Stimulated activated CD4-positive, alpha-beta T cell treated with anti-CD3 and anti-CD28 coated beads, Interleukin-1b, Interleukin-23, amount 100 ng/mL, for 24 hours (primary cell): Measurements from ENCODE around the gene CROCC2.

Experiments
- DNase-seq, 4 experiments: peaks; one replicate each; pipeline ENCODE4 v3.0.0-alpha.2; 2020; ENCODE audit warnings: low read depth in 4 of 4, low spot score in 1 of 4

CROCC2 gene

DNA sequence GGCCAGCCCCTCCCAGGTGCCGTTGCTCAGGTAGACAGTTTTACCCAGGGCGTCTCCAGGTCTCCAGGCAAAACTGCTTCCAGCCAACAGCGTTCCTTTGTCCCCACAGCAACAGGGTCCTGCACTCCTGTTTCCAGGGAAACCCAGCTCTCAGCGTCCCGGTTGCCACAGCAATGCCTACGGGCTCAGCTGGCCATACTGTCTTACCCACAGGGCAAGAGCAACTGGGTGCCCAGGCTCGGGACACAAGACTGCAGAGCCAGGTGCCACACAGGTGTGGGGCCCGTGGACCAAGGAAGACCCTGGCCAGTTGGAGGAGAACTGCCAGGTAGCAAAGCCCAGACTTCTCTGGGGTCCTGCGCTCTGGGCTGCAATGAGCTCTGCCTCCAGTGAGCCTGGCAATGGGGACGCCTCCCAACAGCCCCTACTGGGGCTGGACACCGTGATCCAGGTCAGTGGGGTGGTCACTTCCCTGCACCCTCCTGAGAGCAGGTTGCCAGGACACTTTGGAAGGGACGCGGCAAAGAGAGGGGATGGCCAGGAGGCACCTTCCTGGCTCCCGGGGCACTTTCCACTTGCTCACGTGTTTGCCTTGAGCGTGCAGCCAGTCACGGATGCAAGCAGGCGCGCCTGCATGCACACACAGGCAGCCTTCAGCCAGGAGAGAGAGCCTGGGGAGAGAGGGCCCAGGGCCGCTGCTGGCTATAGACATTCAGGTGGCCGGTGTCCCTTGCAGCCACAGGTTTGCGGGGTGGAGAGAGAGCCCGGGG, at the start of gene CROCC2:
TSS of gene CROCC2 (plus strand) at position 196 of the 770 bp plus-strand sequence. CDS start at position 374, 178 bp downstream.
- no peak for DNase-seq

DNA sequence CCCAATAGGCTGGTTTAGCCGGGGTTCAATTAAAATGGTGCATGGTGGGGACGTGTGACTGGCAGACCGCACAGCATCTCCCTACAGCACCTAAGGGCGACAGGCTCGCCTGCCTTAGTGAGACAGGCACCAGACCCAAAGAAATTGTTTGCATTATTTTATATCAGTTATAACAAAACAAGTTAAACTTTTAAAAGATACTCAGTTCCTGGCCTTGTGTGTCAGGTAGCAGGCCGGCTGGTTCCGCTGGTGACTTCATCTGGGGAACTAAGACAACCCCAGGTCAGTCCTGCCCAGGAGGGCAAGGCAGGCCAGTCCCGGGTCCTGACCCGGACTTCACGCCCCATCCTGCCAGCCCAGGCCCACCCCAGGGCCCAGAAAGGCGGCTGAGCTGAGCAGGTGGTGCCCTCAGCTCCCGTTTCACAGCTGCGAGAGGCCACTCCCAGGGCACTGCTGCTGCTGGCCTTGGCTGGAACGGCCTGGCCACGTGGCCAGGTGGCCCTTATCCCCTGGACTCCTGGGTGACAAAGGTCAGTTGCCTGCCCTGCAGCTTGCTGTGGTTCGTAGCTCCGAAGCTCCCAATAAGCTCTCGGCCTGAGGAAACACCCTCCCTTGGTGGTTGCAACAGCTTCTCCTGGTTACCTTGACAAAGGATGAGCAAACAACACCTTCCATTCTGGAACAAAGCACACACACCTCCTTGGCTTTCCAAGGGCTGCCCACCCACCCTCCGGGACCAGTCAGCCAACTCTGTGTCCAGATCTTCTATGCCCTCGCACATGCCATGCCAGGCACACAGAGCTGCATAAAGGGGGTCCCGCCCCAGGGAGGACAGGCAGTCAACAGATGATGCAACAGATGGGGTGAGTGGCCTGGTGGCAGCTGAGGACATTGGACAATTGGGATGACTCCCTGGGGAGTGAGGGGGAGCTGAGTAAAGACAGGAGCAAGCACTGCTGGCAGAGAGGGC, 48.8 kb upstream of the CROCC2 start:
- DNase-seq: no peak

DNA sequence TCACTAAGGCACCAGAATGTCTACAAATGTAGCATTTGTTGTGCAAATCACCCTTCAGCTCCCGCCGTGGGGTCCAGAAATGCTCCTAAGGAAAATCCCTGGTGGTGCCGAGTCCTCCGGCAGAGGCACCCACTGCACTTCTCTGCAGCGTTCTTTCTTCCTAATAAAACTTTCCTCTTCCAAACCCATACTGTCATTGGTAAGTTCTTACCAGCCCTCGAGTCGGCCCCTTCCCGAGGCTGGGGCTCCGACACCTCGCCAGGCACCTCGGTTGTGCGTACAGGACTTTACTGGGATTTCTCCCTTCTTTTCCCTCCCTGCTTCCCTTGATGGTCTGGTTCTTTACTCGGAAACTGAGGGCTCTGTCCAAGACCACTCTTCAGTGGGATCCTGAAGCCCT, 47.8 kb upstream of the CROCC2 start:
- DNase-seq: no peak

DNA sequence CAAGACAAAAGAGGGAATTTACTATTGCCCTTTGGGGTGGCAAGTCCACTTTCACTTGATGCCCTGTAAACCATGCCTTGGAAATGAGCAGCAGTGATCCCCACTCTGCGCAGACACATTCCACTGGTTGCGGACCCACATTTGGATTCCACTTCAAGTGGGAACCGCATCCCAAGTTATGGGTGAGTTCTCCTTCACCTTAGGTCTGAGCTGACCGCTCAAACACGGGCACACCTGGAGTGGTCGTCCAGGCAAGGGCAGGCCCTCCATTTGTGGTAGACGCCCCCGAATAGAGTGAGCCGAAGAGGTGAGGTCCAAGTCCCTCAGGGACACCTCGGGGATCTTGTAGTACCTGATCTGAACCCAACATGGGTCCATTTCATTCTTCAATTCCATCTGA, 47.3 kb upstream of the CROCC2 start:
- no peak for DNase-seq

DNA sequence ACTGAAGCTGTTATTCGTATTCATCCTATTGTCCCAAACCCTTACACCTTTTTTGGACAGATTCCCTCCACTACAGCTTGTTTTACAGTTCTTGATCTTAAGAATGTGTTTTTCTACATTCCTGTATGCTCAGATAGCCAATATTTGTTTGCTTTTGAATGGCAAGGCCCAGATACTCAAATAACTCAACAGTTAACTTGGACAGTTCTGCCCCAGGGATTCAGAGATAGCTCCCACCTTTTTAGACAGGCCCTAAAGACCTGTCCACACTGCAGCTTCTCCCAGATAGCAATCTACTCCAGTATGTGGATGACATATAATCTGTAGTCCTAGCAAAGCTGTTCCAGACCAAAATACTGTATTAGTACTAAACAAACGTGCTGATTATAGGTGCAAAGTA, 44.6 kb upstream of the CROCC2 start:
- DNase-seq: no peak

DNA sequence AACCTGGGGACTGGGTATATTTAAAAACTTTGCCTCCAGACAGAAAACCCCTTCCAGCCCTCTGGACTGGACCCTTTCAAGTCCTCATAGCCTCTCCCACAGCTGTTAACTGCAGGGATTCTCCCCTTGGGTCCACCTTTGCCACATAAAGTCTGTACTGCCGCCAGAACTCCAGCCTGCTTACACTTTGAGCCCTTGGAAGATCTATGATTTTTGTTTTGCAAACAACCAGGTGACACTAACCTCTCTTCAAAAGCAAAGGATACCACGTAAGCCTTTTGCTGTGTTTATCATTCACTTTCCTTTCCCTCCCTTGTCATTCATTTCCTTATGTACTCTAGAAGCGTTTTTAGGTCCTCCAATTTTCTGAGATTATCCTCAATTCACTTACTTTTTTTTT, 41.7 kb upstream of the CROCC2 start:
- no peak for DNase-seq

DNA sequence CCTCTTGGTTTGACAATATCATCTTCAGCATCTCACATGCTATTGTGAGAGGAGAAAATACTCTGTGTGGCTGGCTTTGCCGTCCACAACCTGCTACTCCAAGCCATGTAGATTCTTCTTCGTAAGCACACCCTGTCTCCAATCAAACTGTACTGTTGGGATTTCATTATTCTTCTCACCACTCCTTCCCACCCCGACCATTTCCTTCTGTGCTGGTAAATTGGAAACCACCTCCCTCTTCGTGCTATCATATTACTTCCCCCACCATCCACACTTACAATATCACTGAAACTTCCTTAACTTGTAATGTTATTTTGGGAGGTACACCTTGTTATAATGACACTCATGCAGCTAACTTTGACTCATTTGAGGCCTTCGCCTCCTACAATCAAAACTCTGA, 40.7 kb upstream of the CROCC2 start:
- DNase-seq: no peak

DNA sequence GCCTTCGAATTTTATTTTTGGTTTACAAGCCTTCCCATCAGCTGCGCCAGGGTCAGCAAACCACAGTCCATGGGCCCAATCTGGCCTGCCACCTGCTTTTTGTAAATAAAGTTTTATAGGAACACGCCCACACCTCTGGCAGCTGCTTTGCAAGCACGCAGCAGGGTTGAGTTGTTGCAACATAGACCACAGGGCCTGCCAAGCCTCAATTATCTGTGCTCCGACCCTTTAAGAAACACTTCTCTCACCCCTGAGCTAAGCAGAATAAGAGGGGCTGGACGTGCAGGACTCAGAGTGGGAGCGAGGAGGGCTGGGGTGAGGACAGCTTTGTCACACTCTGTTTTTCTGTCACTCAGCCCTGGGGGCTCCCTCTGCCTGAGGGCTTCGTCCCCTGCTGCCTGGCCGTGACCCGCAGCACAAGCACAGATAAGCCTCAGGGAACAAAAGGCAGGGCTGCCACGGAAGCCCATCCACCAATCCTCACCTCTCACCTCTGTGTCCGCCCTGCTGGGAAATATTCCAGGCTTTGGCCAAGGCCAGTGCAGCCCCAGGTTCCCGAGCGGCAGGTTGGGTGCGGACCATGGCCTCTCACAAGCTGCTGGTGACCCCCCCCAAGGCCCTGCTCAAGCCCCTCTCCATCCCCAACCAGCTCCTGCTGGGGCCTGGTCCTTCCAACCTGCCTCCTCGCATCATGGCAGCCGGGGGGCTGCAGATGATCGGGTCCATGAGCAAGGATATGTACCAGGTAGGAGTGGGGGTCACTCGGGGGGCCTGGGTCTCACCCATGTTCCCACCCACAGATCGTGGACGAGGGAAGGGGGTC, 37.6 kb upstream of the CROCC2 start, which contains the start of gene AGXT:
TSS of gene AGXT (plus strand) at position 539 of the 823 bp plus-strand sequence. CDS start at position 581, 42 bp downstream.
- no peak for DNase-seq

DNA sequence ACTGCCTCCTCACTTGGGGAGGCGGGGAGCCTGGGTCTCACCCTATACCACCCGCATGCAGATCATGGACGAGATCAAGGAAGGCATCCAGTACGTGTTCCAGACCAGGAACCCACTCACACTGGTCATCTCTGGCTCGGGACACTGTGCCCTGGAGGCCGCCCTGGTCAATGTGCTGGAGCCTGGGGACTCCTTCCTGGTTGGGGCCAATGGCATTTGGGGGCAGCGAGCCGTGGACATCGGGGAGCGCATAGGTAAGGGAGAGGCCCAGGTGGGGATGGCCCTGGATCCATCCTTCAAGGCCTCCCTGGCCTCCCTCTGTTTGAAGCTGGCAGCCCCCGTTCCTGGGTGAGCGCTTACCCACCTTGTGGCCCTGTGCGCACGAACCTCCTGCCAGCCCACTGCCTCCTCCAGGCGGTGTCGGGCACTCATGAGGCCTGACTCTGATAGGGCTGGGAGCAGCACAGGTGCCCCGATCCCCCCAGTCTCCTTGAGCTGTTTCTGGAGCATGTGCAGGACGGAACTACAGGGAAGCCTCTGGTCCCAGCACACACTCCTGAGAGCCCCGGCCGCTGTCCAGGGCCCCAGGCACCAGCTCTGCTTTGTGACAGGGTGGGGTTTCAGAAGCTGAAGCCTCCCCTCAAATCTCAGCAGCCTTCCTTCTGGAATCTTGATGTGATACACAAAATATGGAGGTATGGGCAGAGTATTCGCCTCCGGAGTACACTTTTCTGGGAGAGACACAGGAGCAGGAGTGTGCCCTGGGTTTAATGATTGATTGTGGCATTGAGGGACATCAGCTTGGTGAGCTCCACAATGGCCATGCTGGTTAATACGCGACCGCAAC, 36.8 kb upstream of the CROCC2 start:
- no peak for DNase-seq

DNA sequence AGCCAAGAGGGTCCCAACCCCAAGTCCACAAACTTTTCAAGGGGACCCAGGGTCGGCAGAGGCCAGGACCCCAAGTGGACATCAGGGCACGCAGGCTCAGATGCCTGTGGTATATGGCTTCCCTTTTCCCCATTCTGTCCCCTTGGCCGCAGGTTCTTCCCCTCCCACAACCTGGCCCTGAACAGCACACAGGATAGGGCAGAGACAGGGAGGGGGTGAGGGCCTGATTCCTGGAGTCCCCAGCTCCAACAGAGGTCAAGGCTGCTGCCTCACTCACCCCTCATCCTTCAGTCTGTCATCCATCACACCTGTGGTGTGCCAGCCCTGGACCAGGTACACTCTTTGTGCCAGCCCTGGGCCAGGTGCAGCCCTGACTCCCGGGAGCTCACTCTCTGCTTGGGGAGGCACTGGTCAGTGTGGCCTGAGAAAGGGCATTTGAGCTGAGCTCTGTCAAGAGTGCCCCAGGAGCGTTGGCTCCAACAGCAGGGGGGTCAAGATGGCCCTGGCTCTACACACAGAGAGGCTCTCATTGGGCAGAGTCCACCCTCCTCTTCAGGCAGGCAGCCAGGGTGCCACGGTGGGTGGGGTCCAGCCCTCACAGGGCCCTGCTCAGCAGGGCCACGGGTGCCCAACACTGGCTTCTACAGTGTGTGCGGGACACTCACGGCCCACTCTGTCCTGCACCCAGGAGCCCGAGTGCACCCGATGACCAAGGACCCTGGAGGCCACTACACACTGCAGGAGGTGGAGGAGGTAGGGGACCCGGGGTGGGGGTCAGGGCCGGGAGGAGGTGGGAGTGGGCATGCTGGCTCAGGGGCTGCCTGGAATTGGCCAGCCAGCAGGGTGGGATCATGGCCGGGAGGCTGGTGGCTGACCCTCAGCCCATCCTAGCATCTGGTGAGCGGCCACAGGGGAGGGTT, 35.9 kb upstream of the CROCC2 start:
- DNase-seq: no peak

DNA sequence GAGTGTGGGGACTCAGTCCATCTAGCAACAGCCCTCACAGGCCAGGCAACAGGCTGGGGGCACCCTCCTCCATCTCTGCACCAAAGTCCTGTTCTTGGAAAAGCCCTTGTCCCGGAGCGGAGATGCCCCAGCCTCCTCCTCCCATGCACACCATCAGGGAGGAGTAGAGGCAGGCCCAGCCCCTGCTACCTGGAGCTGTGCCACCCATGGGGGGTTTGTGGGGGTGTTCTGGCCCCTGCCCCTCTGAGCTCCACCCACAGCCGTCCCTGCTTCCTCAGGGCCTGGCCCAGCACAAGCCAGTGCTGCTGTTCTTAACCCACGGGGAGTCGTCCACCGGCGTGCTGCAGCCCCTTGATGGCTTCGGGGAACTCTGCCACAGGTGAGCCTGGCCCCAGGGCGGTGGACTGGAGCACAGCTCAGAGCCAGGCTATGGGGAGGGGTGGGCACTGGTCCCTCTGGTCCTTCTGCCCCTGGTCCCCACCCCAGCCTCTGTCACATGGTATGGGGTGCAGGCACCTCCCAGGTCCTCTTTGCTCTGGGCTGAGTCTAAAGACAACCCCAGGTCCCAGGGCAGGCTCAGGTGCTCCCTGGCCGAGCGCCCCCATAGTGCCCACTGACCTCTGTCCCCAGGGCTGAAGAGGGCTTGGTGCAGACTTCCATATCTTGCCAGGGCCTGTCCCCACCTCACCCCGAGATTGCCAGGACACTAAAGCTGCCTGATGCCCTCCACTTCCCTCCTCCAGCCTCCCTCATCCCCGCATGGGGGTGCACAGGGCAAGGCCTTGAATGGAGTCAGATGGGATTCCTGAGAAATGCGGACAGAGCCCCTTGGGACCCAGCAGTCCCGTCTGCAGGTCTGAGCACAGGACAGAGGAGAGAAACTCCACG, 34.8 kb upstream of the CROCC2 start:
- DNase-seq: no peak

DNA sequence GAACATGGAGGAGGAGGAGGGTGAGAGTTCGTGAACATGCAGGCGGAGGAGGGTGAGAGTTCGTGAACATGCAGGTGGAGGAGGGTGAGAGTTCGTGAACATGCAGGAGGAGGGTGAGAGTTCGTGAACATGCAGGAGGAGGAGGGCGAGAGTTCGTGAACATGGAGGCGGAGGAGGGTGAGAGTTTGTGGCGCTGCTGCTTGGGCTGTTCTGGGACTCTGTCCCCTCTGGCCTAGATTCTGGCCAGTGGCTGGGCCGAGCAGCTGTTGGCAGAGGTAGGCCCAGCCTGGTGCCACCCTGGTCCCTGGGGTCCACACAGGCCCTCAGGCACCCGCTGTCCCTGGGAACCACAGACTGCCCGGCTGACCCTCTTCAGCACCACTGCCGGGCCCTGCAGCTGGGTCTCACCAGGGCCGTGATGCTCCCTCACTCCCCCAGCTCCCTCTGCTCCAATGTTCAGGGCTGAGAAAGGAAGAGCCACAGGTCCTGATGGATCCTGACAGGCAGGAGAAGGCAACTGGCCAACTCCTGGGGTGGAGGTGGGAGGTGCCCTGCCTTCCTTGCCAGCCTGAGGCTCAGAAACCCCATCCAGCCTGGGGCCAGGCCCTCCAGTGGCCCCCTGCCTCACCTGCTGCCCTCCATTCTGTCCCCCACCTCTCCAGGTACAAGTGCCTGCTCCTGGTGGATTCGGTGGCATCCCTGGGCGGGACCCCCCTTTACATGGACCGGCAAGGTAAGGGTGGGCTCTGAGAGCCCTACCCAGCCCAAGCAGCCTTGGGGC, 33.6 kb upstream of the CROCC2 start:
- DNase-seq: no peak

DNA sequence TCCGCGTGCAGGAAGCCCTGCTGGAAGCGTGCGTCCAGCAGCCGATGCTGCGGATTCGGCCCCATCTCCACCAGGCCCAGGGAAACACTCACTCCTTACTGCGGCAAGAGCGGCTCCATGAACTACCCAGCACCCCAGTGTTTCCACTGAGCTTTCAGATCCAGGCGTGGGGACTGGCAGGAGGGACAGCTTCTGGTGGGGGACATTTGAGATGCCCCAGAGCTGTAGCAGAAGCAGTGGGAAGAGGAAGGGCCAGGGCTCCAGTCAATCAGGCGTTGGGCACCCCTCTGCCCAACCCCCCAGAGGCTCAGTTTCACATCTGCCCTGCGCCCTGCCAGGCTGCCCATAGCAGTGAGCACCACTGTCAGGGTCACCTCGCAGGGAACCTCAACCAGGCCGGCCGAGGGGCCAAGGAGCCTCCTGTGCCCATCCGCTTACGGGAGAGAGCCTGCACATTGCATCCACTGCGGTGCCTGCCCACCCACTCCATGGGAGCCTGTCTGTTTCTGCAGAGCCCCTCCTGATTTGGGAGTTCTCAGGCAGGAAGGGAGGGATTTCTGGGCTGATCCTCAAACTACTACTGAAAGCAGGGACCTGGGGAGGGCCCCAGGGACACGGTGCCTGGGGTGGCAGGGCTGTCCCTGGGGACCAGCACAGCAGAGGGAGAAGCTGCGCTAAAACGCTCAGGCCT, 32.9 kb upstream of the CROCC2 start:
- DNase-seq: no peak

DNA sequence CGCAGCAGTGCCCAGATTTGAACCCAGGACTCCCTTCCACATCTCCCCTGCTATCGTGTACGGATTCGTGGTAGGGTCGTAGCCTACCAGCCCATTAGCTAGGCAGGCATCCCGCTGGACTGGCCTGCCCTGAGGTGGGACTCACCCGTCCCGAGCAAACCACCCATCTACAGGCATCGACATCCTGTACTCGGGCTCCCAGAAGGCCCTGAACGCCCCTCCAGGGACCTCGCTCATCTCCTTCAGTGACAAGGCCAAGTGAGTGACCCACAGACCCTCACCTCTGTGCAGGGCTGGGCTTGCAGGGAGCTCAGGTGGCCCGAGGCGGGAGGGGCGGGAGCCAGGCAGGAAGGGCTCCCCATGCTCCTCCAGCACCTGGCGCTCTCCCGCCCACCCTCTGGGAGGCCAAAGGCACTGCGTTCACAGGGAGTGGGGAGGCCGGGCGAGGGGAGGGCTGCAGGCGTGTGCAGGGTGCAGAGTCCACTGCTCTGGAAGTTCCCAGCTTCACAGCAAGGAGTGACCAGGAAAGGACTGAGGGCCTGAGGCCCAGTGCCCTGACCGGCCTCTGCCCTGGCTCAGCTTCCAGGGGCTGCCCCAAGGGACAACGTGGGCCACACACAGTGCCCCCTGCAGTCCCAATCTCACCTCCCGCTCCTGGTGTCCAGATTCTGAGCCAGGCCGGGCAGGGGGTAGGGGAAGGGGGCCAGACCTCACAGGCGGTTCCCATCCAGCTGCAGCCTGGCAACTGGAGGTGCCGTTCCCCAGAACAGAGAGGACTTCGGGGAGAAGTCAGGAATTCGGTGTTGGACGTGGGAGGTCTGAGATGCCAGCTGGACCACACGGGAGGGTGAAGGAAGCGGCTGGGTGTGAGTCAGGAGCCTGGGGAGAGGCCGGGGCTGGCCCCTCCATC, 32.1 kb upstream of the CROCC2 start:
- no peak for DNase-seq

DNA sequence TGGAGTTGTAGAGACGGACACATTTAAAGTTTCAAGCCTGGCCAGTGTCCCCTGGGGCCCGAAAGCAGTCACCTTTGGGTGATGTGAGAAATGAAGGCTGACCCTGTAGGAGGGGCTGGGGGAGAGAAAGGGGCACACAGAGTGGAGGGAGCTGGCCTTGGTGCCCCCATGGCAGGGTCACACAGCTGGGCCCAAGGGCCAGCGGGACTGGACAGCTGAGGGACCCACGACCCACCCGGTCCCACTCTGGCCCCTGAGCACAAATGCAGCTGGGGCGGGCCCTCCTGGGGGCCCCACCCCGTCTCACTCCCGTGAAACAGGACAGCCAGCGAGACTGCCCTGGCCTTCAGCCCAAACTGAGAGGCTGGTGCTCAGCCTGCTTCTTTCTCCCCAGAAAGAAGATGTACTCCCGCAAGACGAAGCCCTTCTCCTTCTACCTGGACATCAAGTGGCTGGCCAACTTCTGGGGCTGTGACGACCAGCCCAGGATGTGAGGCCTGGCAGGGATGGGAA, 31.4 kb upstream of the CROCC2 start:
- DNase-seq: no peak
